GM23338 (cell line): ENCODE results near the gene PSPH. TPM values are rescaled to one million over a fixed set of nuclear protein-coding genes. Genes with fewer than 3 reads are reported as not detected.

Source experiments
- ATAC-seq: fragments of 200-7000 bp; cut with Tn5 transposase; 3 replicates; pipeline ENCODE4 v1.9.1; 2020
- DNase-seq: peaks from one replicate; pipeline ENCODE4 v3.0.0-alpha.2; 2015; ENCODE audit warnings: low spot score
- H2AFZ ChIP-seq: fragments of 200-600 bp; sonication (generic); 2 replicates; pipeline ENCODE4 v1.8.0; 2016; ENCODE audit warnings: antibody characterized with exemption, mild to moderate bottlenecking, moderate library complexity
- H3F3A ChIP-seq: fragments of 200-600 bp; sonication (generic); replicated peaks from 2 replicates; pipeline ENCODE4 v1.8.0; 2017; ENCODE audit warnings: antibody characterized with exemption, mixed run types, low read depth
- H3K27ac ChIP-seq: fragments of 200-600 bp; sonication (generic); 2 replicates; pipeline ENCODE4 v1.6.1; 2016; ENCODE audit warnings: low read depth
- H3K27me3 ChIP-seq: fragments of 200-600 bp; sonication (generic); 2 replicates; pipeline ENCODE4 v1.8.0; 2016; ENCODE audit warnings: mild to moderate bottlenecking, mixed run types, moderate library complexity; ENCODE audit not compliant: insufficient read depth
- H3K36me3 ChIP-seq: fragments of 200-600 bp; sonication (generic); 2 replicates; pipeline ENCODE4 v1.8.0; 2016; ENCODE audit warnings: mild to moderate bottlenecking; ENCODE audit not compliant: insufficient read depth
- H3K4me1 ChIP-seq: fragments of 200-600 bp; sonication (generic); 2 replicates; pipeline ENCODE4 v1.8.0; 2016; ENCODE audit warnings: mild to moderate bottlenecking, moderate library complexity; ENCODE audit not compliant: insufficient read depth
- H3K4me2 ChIP-seq: fragments of 200-600 bp; sonication (generic); 2 replicates; pipeline ENCODE4 v1.7.1; 2017; ENCODE audit warnings: mixed run types
- H3K4me3 ChIP-seq: fragments of 200-600 bp; sonication (generic); 2 replicates; pipeline ENCODE4 v1.6.1; 2016; ENCODE audit warnings: mixed run types
- H3K79me2 ChIP-seq: fragments of 200-600 bp; sonication (generic); replicated peaks from 2 replicates; pipeline ENCODE4 v1.8.0; 2017; ENCODE audit warnings: mild to moderate bottlenecking; ENCODE audit not compliant: insufficient read depth
- H3K9me2 ChIP-seq: fragments of 200-600 bp; sonication (generic); 2 replicates; pipeline ENCODE4 v1.8.0; 2017; ENCODE audit not compliant: insufficient read depth
- H4K20me1 ChIP-seq: fragments of 200-600 bp; sonication (generic); replicated peaks from 2 replicates; pipeline ENCODE4 v1.8.0; 2017; ENCODE audit warnings: mild to moderate bottlenecking; ENCODE audit not compliant: insufficient read depth
- H3K27ac Mint-ChIP-seq: 2 replicates; pipeline ENCODE4 v1.8.0; 2020; ENCODE audit warnings: inconsistent platforms, mild to moderate bottlenecking, moderate library complexity, mixed read lengths
- H3K27me3 Mint-ChIP-seq: 3 replicates; pipeline ENCODE4 v1.8.0; 2022; ENCODE audit warnings: low read depth, mild to moderate bottlenecking, moderate library complexity, mixed read lengths, inconsistent platforms; ENCODE audit not compliant: insufficient read depth, poor library complexity
- H3K36me3 Mint-ChIP-seq: 3 replicates; pipeline ENCODE4 v1.8.0; 2021; ENCODE audit warnings: low read depth, mild to moderate bottlenecking, inconsistent platforms, moderate library complexity, mixed read lengths
- H3K4me1 Mint-ChIP-seq: 3 replicates; pipeline ENCODE4 v1.8.0; 2020; ENCODE audit warnings: mild to moderate bottlenecking, inconsistent platforms, mixed read lengths
- H3K4me3 Mint-ChIP-seq: 3 replicates; pipeline ENCODE4 v1.8.0; 2021; ENCODE audit warnings: moderate library complexity, mild to moderate bottlenecking, inconsistent platforms, mixed read lengths
- H3K9me3 Mint-ChIP-seq: 3 replicates; pipeline ENCODE4 v1.8.0; 2020; ENCODE audit warnings: moderate library complexity, mild to moderate bottlenecking, inconsistent platforms, mixed read lengths
- CREB1 ChIP-seq: fragments of 250-450 bp; sonication (Bioruptor Pico); IDR thresholded peaks from 2 replicates; pipeline ENCODE4 v1.5.0; 2020; ENCODE audit warnings: low read depth, mild to moderate bottlenecking, moderate library complexity
- CTCF ChIP-seq, 2 experiments: fragments of 200-600 bp in 1 of 2; sonication (generic) in 1 of 2; conservative IDR thresholded peaks; 2 replicates each; pipeline versions ENCODE4 v1.5.1 to v1.6.1; 2016 to 2017; ENCODE audit warnings: antibody characterized with exemption in 2 of 2, low read depth in 2 of 2, mild to moderate bottlenecking in 2 of 2, moderate library complexity in 1 of 2
- ETS1 ChIP-seq: IDR thresholded peaks from 2 replicates; pipeline ENCODE4 v1.6.1; 2016; ENCODE audit warnings: antibody characterized with exemption
- EZH2 ChIP-seq: fragments of 200-600 bp; sonication (generic); IDR thresholded peaks from one replicate; pipeline ENCODE4 v1.8.0; 2017; ENCODE audit warnings: antibody characterized with exemption, mild to moderate bottlenecking, low read depth; ENCODE audit not compliant: unreplicated experiment
- EZH2phosphoT487 ChIP-seq: fragments of 200-600 bp; sonication (generic); IDR thresholded peaks from one replicate; pipeline ENCODE4 v1.8.1; 2018; ENCODE audit warnings: antibody characterized with exemption; ENCODE audit not compliant: unreplicated experiment
- JUNB ChIP-seq: IDR thresholded peaks from one replicate; pipeline ENCODE4 v1.6.1; 2016; ENCODE audit warnings: antibody characterized with exemption; ENCODE audit not compliant: unreplicated experiment
- NANOG ChIP-seq: IDR thresholded peaks from 2 replicates; pipeline ENCODE4 v1.6.1; 2016; ENCODE audit warnings: antibody characterized with exemption, borderline replicate concordance
- POLR2AphosphoS5 ChIP-seq: IDR thresholded peaks from 2 replicates; pipeline ENCODE4 v1.6.1; 2016; ENCODE audit warnings: antibody characterized with exemption, low read depth
- REST ChIP-seq: IDR thresholded peaks from one replicate; pipeline ENCODE4 v1.6.1; 2018; ENCODE audit warnings: antibody characterized with exemption; ENCODE audit not compliant: unreplicated experiment
- STAT1 ChIP-seq: IDR thresholded peaks from one replicate; pipeline ENCODE4 v1.6.1; 2016; ENCODE audit warnings: antibody characterized with exemption; ENCODE audit not compliant: unreplicated experiment
- ZNF114 ChIP-seq: fragments of 250-450 bp; sonication (Bioruptor Pico); IDR thresholded peaks from 2 replicates; pipeline ENCODE4 v1.5.0; 2020; ENCODE audit warnings: mild to moderate bottlenecking, moderate library complexity
- ZNF331 ChIP-seq: fragments of 250-450 bp; sonication (Bioruptor Pico); IDR thresholded peaks from 2 replicates; pipeline ENCODE4 v1.5.0; 2020; ENCODE audit warnings: low read depth, mild to moderate bottlenecking, moderate library complexity
- ZNF462 ChIP-seq: fragments of 250-450 bp; sonication (Bioruptor Pico); IDR thresholded peaks from 2 replicates; pipeline ENCODE4 v1.5.0; 2020; ENCODE audit warnings: mild to moderate bottlenecking, moderate library complexity
- polyA plus RNA-seq: library from polyadenylated mRNA; unstranded; fragments of >200 nt; fragmentation: Nextera tagmentation; extraction: Ambion mirVana; gene quantifications from 2 replicates; pipeline ENCODE4 v1.2.1, GENCODE V29; 2016
- total RNA-seq: library from RNA; depleted of rRNA; stranded (reverse); fragments of >200 nt; shearing (Covaris generic); gene quantifications from 2 replicates; pipeline ENCODE4 v1.2.3, GENCODE V29; 2014

The PSPH gene
- total and polyA plus RNA-seq, 2 experiments from 2014 or later = 38.3 to 149 TPM

GRCh38 chr7:56081626-56082340 lies 30.5 kb upstream of the PSPH start:
- ATAC-seq = no peak
- Histone ChIP-seq H3K27me3 (no peaks in the 10 kb centered on the region), H3F3A (no peaks in the 10 kb centered on the region), H3K27ac (no peak overlapping the region), H3K36me3 (no peaks in the 10 kb centered on the region; the same call in 1 of the 2 replicates), H4K20me1 (no peaks in the 10 kb centered on the region), H3K4me3 (no peak overlapping the region), H3K4me1 (no peaks in the 10 kb centered on the region), H3K9me2 (no peaks in the 10 kb centered on the region), H3K4me2 (no peak overlapping the region), H3K79me2 (no peaks in the 10 kb centered on the region), H2AFZ (no peak overlapping the region)
- H3K4me1 Mint-ChIP-seq = no peaks in the 10 kb centered on the region
- DNase-seq = no peak
- H3K36me3 Mint-ChIP-seq = peaks cover 15% of the 10 kb centered on the region
- H3K27ac Mint-ChIP-seq = no peak overlapping the region
- no peak overlapping the region for H3K4me3 Mint-ChIP-seq
- peaks cover 12% of the 10 kb centered on the region for H3K27me3 Mint-ChIP-seq
- TF ChIP-seq POLR2AphosphoS5 (no peak), JUNB (no peak), ZNF331 (no peak), EZH2phosphoT487 (no peak), CTCF (conservative IDR thresholded peaks at IDR 0.05; ENCODE audit: low read depth in 2 of 2) (no peak), EZH2 (no peak), ZNF114 (CRISPR knock-in tag) (no peak), REST (no peak), NANOG (no peak), CREB1 (CRISPR knock-in tag) (no peak), ZNF462 (CRISPR knock-in tag) (no peak), STAT1 (no peak), ETS1 (no peak)
- peaks cover 3% of the 10 kb centered on the region; the same call in 1 of the 3 replicates for H3K9me3 Mint-ChIP-seq
